BJ (cell line): ENCODE data around the gene PEX16. TPM values are rescaled to one million over a fixed set of nuclear protein-coding genes. Genes with fewer than 3 reads are reported as not detected.

Source experiments
- CTCF ChIA-PET: fragments of 350-600 bp; formaldehyde crosslinking; extraction: SDS; loops from one replicate; lab custom pipeline; 2021; ENCODE audit warnings: antibody characterized with exemption, inconsistent platforms; lab: Yijun Ruan, JAX
- POLR2A ChIA-PET: fragments of 300-600 bp; sonication (Branson Sonifier 250); formaldehyde crosslinking; extraction: SDS; loops from one replicate; lab custom pipeline; 2021; ENCODE audit warnings: antibody characterized with exemption; lab: Charles Lee
- DNase-seq: peaks from one replicate; pipeline ENCODE4 v3.0.0-alpha.2; 2011; ENCODE audit warnings: low read depth
- H3K27me3 ChIP-seq: 2 replicates; pipeline ENCODE4 v1.6.0; 2011; ENCODE audit warnings: low read length; ENCODE audit not compliant: control insufficient read depth, insufficient read depth
- H3K36me3 ChIP-seq: 2 replicates; pipeline ENCODE4 v1.5.1; 2011; ENCODE audit warnings: low read length; ENCODE audit not compliant: control insufficient read depth, insufficient read depth
- H3K4me3 ChIP-seq: 2 replicates; pipeline ENCODE4 v1.5.1; 2011; ENCODE audit warnings: low read depth, mild to moderate bottlenecking, control low read depth, low read length
- polyA plus RNA-seq: library from polyadenylated mRNA; depleted of rRNA; stranded (reverse); fragments of >200 nt; gene quantifications from 2 replicates; pipeline ENCODE4 v1.2.3, GENCODE V29; 2011
- TF ChIP-seq, protein P1 (sequence below): IDR thresholded peaks from 2 replicates; pipeline ENCODE4 v1.5.1; 2011; ENCODE audit warnings: low read depth, mild to moderate bottlenecking, control low read depth, inconsistent platforms, low read length, moderate library complexity; ENCODE audit not compliant: insufficient read depth

The PEX16 gene
- polyA plus RNA-seq, 1 experiment = 37.4 TPM

DNA sequence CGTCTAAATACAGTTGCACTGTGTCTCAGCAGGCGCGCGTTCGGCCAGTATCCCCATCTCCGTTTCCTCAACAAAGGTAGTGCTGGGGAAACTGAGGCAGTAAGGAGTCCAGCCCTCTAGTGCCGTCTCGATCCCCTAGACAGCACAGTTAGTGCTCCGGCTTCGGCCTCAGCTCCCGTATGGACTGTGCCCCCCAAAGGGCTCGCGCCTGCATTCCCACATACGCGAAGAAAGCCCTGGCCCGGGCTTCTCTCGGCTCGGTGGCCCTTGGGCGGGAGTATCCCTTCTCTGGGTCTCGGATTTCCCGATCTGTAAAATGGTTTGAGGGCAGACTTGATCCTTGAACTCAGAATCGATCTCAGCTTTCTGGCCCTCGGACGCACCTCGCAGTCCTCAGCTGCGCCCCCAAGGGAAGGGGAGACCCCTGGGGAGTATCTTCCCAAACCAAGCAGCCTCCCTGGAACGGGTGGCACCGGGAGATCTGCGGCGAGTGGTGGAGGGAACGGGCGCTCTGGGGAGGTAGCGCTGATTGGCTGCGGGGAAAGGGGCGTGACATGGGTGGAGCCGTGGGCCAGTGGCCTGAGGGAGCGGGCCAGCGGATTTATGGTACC lies 759 bp upstream of the PEX16 start:
- CTCF ChIA-PET = interaction anchor here (0.8 to 1.3 kb wide), 3 partner anchors 8 to 92 kb away, joined by 3 to 6 read pairs (median 3); no protein-coding TSS in a partner anchor
- Histone ChIP-seq H3K36me3 (peaks cover 16% of the 10 kb centered on the region), H3K4me3 (peak overlapping the region; percentile 90), H3K27me3 (peaks cover 10% of the 10 kb centered on the region)
- TF ChIP-seq, protein P1, sequence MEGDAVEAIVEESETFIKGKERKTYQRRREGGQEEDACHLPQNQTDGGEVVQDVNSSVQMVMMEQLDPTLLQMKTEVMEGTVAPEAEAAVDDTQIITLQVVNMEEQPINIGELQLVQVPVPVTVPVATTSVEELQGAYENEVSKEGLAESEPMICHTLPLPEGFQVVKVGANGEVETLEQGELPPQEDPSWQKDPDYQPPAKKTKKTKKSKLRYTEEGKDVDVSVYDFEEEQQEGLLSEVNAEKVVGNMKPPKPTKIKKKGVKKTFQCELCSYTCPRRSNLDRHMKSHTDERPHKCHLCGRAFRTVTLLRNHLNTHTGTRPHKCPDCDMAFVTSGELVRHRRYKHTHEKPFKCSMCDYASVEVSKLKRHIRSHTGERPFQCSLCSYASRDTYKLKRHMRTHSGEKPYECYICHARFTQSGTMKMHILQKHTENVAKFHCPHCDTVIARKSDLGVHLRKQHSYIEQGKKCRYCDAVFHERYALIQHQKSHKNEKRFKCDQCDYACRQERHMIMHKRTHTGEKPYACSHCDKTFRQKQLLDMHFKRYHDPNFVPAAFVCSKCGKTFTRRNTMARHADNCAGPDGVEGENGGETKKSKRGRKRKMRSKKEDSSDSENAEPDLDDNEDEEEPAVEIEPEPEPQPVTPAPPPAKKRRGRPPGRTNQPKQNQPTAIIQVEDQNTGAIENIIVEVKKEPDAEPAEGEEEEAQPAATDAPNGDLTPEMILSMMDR = no peak
- POLR2A ChIA-PET = no interaction called here
- DNase-seq = no peak

DNA sequence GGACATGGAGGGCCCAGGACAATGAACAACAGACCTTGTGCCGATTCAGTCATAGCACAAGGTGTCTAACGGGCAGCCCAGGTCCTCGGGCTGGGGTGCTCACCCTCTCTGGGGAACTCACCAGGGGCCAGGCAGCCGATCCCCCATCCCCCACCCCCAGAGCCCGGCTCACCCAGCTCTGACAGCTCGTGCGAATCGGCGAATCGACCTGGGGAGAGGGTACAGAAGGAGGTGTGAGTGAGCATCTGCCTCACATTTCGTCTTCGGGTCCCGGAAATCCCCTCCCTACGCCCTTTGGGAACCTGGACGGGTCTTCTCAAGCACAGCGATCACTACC lies 423 bp downstream of the PEX16 start:
- TF ChIP-seq, protein P1 = no peak
- Histone ChIP-seq H3K4me3 (peak overlapping the region; percentile 90), H3K27me3 (peaks cover 6% of the 10 kb centered on the region; the same call in 1 of the 2 replicates), H3K36me3 (peaks cover 18% of the 10 kb centered on the region)
- DNase-seq = no peak
- CTCF ChIA-PET = no interaction called here
- POLR2A ChIA-PET = no interaction called here

DNA sequence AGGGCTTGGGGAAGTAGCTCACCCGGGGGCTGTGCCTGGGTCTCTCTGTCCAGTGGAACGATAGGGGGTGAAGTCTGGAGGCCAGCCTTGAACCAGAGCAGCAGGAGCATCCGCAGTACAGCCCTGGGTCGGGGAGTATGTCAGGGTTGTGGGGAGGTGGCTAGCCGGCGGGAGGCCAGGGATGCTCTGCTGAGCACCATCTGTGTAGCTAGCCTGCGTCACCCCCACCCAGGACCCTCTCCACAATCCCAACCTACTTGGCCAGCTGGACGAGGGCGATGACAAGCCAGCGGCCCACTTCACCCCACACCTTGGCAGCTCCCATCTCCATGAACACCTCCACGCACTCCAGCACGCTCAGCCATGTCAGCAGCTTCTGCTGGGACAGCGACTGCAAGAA lies 2.2 kb downstream of the PEX16 start:
- Histone ChIP-seq H3K36me3 (peaks cover 20% of the 10 kb centered on the region), H3K27me3 (no peaks in the 10 kb centered on the region), H3K4me3 (no peak overlapping the region)
- no peak for DNase-seq
- TF ChIP-seq, protein P1 = no peak
- POLR2A ChIA-PET = interaction anchor here (0.6 kb wide), 1 partner anchor 14 kb away, joined by 3 read pairs; no protein-coding TSS in a partner anchor
- CTCF ChIA-PET = no interaction called here

DNA sequence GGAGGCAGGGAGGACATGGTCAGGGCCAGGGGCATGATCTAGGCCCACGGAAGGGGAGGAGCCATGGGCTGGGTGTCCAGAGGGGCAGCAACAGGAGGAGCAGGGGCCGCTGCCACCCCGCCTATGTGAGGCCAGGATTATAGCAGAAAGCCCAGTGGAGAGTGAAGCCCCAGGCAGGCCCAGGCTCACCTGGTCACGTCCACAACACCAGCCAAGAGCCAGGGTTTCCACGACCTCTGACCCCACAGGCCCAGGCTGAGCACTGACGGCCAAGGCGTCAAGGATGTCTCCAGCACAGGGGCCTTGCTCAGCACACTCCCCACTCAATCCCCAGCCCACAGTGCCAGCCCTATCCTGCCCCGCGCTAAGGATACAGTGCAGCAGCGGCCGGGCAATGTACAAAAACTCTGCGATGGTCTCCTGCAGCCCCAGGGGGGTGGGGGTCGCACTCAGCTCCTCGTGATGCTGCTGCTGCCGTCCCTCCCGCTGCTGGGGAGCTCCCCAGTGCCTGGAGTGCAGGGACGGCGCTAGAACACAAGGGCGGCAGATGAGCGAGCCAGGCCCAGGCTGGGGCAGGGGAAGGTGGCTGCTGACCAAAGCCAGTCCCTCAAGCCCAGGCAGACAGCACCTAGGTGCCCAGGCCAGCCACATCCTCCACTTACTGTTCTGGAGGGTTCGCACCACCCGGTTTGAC lies 3.6 kb downstream of the PEX16 start:
- no peak for DNase-seq
- H3K4me3 ChIP-seq = no peak overlapping the region
- no peaks in the 10 kb centered on the region for H3K27me3 ChIP-seq
- POLR2A ChIA-PET = no interaction called here
- peaks cover 25% of the 10 kb centered on the region for H3K36me3 ChIP-seq
- CTCF ChIA-PET = interaction anchor here (0.9 kb wide), 1 partner anchor 142 kb away, joined by 3 read pairs; no protein-coding TSS in a partner anchor
- TF ChIP-seq, protein P1 = no peak

DNA sequence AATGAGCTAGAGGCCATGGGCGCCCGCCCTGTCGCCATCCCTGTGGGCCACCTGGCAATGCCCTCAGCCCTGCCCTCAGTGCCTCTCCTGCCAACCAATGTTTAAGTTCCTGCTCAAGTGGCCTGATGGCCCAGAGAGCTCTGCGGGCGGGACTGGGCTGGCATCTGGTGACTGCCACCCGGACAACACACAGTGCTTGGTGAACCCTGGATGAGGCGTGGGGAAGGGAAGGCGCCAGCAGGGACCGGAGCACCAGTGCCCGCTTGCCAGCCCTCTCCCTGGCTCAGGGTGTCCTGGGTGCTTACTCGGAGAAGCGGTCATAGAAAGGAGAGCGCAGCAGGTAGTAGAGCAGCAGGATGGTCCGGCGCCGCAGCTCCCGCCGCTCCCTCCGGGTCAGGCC lies 4.2 kb downstream of the PEX16 start:
- Histone ChIP-seq H3K36me3 (peaks cover 25% of the 10 kb centered on the region), H3K4me3 (no peak overlapping the region), H3K27me3 (no peaks in the 10 kb centered on the region)
- POLR2A ChIA-PET = no interaction called here
- CTCF ChIA-PET = interaction anchor here (0.9 kb wide), 1 partner anchor 142 kb away, joined by 3 read pairs; no protein-coding TSS in a partner anchor
- TF ChIP-seq, protein P1 = no peak
- DNase-seq = no peak
